ENCODE results near the gene IFNA13. TPM values are rescaled to one million over a fixed set of nuclear protein-coding genes. Genes with fewer than 3 reads are reported as not detected.

IFNA13 gene
- total and polyA plus RNA-seq, 2 experiments from 2014 or later, result not detected

DNA sequence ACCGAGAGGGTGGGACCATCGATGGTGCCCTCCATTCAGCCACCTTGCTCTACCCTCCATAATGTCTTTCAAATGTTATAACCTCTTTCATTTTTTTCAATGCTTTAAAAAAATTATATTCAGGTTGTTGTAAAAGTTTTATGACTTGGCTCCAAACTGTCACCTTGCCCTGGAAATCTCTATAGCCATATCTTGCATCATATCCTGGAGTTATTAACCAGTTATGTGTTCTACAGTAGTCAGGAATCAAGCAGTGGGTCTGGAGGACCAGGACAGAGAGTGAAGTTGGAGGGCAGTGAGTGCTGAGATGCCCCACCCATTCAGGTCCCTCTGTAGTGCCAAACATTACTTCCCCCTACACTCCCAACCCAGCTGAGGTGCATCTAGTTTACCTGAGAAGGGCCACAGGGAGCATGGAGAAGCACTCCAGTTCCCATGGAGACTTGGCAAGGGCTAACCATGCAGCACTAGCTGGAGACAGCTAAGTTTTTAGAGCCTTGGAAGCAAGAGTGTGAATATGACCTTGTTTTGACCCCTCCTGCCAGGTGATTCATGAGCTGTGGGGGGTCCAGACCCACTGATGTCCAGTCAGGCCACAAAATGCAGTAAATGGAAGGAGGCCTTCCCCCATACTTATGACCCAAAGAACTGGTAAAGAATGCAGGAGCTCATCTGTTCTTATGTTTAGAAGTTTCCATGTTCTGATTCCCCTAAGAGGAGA is 46.5 kb upstream of the IFNA13 start:
- no peak overlapping the region for H2AFZ ChIP-seq
- no peaks in the 10 kb centered on the region; the same call in 1 of the 3 replicates for H3K4me1 Mint-ChIP-seq
- ATAC-seq, result no peak
- no peaks in the 10 kb centered on the region for H3K27me3 Mint-ChIP-seq (ENCODE audit: insufficient read depth, low read depth, poor library complexity)
- H3K9me2 ChIP-seq (ENCODE audit: insufficient read depth), result no peaks in the 10 kb centered on the region
- H3K4me2 ChIP-seq, result no peak overlapping the region
- TF ChIP-seq, protein P1, sequence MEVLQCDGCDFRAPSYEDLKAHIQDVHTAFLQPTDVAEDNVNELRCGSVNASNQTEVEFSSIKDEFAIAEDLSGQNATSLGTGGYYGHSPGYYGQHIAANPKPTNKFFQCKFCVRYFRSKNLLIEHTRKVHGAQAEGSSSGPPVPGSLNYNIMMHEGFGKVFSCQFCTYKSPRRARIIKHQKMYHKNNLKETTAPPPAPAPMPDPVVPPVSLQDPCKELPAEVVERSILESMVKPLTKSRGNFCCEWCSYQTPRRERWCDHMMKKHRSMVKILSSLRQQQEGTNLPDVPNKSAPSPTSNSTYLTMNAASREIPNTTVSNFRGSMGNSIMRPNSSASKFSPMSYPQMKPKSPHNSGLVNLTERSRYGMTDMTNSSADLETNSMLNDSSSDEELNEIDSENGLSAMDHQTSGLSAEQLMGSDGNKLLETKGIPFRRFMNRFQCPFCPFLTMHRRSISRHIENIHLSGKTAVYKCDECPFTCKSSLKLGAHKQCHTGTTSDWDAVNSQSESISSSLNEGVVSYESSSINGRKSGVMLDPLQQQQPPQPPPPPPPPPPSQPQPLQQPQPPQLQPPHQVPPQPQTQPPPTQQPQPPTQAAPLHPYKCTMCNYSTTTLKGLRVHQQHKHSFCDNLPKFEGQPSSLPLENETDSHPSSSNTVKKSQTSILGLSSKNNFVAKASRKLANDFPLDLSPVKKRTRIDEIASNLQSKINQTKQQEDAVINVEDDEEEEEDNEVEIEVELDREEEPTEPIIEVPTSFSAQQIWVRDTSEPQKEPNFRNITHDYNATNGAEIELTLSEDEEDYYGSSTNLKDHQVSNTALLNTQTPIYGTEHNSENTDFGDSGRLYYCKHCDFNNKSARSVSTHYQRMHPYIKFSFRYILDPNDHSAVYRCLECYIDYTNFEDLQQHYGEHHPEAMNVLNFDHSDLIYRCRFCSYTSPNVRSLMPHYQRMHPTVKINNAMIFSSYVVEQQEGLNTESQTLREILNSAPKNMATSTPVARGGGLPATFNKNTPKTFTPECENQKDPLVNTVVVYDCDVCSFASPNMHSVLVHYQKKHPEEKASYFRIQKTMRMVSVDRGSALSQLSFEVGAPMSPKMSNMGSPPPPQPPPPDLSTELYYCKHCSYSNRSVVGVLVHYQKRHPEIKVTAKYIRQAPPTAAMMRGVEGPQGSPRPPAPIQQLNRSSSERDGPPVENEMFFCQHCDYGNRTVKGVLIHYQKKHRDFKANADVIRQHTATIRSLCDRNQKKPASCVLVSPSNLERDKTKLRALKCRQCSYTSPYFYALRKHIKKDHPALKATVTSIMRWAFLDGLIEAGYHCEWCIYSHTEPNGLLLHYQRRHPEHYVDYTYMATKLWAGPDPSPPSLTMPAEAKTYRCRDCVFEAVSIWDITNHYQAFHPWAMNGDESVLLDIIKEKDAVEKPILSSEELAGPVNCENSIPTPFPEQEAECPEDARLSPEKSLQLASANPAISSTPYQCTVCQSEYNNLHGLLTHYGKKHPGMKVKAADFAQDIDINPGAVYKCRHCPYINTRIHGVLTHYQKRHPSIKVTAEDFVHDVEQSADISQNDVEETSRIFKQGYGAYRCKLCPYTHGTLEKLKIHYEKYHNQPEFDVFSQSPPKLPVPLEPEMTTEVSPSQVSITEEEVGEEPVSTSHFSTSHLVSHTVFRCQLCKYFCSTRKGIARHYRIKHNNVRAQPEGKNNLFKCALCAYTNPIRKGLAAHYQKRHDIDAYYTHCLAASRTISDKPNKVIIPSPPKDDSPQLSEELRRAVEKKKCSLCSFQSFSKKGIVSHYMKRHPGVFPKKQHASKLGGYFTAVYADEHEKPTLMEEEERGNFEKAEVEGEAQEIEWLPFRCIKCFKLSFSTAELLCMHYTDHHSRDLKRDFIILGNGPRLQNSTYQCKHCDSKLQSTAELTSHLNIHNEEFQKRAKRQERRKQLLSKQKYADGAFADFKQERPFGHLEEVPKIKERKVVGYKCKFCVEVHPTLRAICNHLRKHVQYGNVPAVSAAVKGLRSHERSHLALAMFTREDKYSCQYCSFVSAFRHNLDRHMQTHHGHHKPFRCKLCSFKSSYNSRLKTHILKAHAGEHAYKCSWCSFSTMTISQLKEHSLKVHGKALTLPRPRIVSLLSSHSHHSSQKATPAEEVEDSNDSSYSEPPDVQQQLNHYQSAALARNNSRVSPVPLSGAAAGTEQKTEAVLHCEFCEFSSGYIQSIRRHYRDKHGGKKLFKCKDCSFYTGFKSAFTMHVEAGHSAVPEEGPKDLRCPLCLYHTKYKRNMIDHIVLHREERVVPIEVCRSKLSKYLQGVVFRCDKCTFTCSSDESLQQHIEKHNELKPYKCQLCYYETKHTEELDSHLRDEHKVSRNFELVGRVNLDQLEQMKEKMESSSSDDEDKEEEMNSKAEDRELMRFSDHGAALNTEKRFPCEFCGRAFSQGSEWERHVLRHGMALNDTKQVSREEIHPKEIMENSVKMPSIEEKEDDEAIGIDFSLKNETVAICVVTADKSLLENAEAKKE (CRISPR knock-in tag; IDR thresholded peaks at IDR 0.05), result no peak
- TF ChIP-seq, protein P2, sequence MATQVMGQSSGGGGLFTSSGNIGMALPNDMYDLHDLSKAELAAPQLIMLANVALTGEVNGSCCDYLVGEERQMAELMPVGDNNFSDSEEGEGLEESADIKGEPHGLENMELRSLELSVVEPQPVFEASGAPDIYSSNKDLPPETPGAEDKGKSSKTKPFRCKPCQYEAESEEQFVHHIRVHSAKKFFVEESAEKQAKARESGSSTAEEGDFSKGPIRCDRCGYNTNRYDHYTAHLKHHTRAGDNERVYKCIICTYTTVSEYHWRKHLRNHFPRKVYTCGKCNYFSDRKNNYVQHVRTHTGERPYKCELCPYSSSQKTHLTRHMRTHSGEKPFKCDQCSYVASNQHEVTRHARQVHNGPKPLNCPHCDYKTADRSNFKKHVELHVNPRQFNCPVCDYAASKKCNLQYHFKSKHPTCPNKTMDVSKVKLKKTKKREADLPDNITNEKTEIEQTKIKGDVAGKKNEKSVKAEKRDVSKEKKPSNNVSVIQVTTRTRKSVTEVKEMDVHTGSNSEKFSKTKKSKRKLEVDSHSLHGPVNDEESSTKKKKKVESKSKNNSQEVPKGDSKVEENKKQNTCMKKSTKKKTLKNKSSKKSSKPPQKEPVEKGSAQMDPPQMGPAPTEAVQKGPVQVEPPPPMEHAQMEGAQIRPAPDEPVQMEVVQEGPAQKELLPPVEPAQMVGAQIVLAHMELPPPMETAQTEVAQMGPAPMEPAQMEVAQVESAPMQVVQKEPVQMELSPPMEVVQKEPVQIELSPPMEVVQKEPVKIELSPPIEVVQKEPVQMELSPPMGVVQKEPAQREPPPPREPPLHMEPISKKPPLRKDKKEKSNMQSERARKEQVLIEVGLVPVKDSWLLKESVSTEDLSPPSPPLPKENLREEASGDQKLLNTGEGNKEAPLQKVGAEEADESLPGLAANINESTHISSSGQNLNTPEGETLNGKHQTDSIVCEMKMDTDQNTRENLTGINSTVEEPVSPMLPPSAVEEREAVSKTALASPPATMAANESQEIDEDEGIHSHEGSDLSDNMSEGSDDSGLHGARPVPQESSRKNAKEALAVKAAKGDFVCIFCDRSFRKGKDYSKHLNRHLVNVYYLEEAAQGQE (IDR thresholded peaks at IDR 0.05; ENCODE audit: unreplicated experiment), result no peak
- H3K4me3 ChIP-seq, result no peak overlapping the region
- no peak overlapping the region for H3K27ac Mint-ChIP-seq
- no peaks in the 10 kb centered on the region for H3F3A ChIP-seq (replicated peaks; ENCODE audit: low read depth)
- no peaks in the 10 kb centered on the region for H4K20me1 ChIP-seq (replicated peaks; ENCODE audit: insufficient read depth)
- no peak overlapping the region for H3K27ac ChIP-seq (ENCODE audit: low read depth)
- H3K36me3 Mint-ChIP-seq (ENCODE audit: low read depth), result no peaks in the 10 kb centered on the region
- no peak for DNase-seq (ENCODE audit: low spot score)
- no peaks in the 10 kb centered on the region for H3K79me2 ChIP-seq (replicated peaks; ENCODE audit: insufficient read depth)
- no peaks in the 10 kb centered on the region for H3K36me3 ChIP-seq (ENCODE audit: insufficient read depth)
- no peaks in the 10 kb centered on the region for H3K4me1 ChIP-seq (ENCODE audit: insufficient read depth)
- H3K27me3 ChIP-seq (ENCODE audit: insufficient read depth), result no peaks in the 10 kb centered on the region
- no peaks in the 10 kb centered on the region for H3K9me3 Mint-ChIP-seq
- H3K4me3 Mint-ChIP-seq, result no peak overlapping the region
